GM18868 (cell line): ENCODE measurements around the gene USP11.

Experiments
- ATAC-seq: cut with Tn5 transposase; IDR thresholded peaks from one replicate; pipeline ENCODE4 v1.9.1; 2021; ENCODE audit warnings: mild to moderate bottlenecking, moderate library complexity; ENCODE audit not compliant: unreplicated experiment

The USP11 gene

DNA sequence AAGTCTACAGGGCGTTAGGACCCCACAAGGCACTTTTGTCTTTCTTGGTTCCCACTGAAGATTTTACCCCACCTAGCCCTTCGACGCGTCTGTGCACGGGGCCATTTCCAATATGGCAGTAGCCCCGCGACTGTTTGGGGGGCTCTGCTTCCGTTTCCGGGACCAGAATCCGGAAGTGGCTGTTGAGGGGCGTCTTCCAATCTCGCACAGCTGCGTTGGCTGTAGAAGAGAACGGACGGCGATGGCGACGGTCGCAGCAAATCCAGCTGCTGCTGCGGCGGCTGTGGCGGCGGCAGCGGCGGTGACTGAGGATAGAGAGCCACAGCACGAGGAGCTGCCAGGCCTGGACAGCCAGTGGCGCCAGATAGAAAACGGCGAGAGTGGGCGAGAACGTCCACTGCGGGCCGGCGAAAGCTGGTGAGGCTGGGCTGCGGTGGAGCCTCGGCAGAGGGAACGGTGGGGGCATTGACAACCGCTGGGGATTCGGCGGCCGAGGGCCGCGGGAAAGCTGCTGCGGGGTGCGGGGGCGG lies at the start of gene USP11:
USP11 (plus strand) TSS at position 207 of the 530 bp plus-strand sequence; CDS start at position 242, 35 bp downstream.
- ATAC-seq: peak; percentile 33

DNA sequence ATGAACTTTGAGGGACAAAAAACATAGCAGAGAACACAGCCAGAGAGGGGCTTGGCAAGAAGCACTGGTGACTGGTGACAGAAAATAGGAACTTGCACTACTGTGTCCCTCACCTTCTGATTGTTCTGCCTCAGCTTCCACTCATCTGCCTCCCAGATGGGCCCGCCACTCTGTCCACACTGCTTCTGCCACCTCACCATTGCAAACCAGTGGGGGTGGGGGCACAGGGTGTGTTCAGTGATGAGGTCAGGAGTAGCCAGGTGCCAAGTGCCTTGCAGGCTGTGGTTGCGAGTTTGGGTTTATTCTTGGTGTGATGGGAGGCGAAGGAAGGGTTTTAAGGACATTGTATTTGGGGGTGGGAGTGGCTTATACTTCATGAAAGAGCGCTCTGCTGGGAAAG lies 48.3 kb upstream of the USP11 start:
- no peak for ATAC-seq

DNA sequence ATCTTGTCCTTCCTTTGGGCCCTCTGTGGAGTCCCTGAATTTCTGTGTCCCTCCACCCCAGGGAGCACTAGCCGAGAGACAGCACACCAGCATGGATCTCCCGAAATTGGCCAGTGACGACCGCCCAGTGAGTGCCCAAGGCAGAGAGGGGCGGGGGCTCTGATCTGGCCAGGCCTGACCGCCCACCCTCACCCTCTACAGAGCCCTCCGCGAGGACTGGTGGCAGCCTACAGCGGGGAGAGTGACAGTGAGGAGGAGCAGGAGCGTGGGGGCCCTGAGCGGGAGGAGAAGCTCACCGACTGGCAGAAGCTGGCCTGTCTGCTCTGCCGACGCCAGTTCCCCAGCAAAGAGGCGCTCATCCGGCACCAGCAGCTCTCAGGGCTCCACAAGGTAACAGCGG lies 47.6 kb upstream of the USP11 start:
- ATAC-seq: no peak

DNA sequence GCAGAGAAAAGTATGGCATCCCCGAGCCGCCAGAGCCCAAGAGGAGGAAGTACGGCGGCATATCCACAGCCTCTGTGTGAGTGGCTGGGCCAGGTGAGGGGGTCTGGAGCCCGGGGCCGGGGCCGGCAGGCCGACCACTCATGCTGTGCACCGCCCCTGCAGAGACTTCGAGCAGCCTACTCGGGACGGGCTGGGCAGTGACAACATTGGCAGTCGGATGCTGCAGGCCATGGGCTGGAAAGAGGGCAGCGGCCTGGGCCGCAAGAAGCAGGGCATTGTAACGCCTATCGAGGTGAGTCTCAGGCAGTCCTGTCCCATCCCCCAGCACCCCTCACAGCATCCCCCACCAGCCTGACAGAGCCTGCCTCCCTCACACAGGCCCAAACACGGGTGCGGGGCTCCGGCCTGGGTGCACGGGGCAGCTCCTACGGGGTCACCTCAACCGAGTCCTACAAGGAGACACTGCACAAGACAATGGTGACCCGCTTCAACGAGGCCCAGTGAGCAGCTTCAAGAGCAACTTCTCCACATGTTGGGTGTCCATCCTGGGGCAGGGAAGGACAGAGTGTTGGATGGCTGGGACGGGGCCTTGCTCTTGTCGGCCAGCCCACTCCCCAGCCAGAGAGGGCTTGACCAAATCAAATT lies 46.6 kb upstream of the USP11 start:
- no peak for ATAC-seq

DNA sequence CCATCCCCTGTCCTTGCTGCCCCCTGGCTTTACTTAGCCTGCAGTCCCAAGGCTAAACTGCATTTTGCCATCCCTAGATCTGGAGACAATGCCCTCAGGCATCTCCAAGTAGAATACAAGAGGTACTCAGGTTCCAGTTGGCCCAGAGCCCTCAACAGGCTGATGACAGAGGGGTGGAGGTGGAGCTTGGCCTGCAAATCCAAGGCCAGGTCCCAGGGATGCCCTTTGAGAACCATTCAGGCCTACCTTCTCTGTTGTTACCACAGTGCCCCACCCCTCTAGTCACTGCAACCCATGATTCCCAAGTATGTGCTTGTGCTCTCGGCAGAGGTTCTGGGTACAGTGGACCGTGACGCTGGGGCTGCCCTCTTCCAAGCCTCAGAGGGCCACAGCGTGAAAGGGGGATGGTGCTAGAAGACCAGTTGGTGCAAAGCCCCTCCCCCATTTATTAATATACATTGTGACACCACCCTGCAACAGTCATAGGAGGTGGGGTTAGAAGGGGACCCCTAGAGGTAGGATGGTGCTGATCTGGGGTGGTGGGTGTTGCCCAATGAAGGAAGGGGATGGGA lies 45.6 kb upstream of the USP11 start:
- ATAC-seq: no peak

DNA sequence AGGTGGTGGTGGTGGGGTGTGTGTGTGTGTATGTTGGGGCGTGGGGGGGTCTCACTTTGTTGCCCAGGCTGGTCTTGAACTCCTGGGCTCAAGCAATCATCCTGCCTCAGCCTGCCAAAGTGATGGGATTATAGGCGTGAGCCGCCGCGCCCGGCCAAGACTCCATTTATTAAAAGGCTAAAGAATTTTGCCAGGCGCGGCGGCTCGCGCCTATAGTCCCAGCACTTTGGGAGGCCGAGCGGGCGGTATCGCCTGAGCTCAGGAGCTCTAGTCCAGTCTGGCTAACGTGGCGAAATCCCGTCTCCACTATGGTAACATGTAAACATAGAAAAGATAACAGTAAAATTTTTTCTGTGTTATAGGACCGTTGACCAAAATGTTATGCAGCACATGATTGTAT lies 42.9 kb upstream of the USP11 start:
- ATAC-seq: no peak

DNA sequence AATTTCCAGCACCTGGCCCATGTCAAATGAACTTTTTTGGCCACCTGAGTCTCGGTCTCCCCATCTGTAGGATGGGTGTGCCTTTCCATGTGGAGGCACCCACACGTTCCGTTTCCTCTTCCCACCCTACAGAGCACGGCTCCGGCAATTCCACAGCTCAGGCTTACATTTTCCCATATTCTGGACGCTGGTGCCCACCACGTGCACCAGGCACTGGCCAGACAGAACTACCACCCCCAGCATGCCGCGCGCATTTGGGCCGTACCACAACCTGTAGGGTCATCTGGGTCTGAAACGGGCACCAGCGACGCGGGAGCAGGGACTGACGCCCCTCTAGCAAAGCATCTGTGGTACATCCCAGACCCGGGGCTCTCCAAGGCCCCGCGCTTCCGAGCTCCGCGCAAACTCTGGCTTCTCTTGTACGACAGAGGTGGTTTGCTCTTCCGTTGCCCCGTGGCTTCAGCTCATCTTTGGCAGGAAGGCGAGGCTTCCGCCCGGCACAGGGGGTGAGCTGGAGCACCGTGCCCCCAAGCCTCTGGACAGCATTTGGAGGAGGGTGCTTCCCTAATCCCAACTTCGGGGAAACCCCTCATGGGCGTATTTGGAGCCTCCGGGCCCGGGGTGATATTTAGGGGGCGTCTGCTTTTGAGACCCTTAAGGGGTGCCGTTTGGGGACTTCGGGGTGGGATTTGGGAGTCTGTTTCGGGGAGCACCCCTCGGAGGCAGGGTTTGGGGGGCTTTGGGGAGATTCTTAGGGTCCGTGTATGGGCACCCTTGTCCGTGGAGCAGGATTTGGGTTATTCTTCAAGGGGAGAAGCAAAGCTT lies 42.2 kb upstream of the USP11 start:
- ATAC-seq: peak; percentile 80

DNA sequence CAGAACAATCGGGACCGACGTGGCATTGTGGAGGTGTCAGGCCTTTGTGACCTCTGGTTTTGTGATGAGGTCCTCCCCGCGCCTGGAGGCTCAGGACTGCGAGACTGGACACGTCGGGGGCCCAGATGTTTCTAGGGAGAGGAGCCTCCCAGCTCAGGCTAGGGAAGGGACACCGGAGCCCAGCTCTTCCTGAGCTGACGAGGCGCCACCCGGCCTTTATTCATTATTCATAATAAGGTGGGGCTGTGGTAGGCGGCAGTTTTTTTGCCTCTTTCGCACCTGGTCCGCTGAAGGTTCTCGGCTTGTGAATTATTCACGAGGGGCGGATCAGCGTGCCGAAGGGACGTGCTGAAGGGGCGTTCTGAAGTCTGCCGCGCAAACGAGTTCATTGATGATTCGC lies 41.5 kb upstream of the USP11 start:
- no peak for ATAC-seq

DNA sequence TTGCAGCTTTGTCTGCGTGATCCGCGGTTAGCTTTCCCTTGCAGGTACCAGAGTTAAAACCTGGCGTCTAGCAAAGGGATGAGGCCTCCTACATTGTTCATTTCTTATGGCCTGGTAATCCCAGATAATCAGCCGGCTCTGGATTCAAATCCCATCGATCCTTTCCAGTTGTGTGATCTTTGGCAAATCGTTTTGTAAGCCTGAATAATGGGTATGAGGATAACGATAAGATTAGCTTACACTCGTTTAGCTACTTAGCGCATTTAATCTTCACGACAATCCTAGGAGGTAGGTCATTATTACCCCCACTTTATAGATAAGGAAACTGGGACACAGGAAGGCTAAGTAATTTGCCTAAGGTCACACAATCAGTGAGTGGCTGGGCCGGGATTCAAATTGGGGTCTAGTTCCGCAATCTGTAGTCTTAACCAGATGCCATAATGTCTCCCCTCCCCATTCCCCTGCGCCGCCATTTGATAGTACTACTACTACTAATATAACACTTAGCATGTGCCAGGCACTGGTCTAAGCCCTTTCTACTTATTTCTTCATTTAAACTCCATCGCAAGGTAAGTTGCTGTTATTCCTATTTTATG lies 40.9 kb upstream of the USP11 start:
- ATAC-seq: no peak

DNA sequence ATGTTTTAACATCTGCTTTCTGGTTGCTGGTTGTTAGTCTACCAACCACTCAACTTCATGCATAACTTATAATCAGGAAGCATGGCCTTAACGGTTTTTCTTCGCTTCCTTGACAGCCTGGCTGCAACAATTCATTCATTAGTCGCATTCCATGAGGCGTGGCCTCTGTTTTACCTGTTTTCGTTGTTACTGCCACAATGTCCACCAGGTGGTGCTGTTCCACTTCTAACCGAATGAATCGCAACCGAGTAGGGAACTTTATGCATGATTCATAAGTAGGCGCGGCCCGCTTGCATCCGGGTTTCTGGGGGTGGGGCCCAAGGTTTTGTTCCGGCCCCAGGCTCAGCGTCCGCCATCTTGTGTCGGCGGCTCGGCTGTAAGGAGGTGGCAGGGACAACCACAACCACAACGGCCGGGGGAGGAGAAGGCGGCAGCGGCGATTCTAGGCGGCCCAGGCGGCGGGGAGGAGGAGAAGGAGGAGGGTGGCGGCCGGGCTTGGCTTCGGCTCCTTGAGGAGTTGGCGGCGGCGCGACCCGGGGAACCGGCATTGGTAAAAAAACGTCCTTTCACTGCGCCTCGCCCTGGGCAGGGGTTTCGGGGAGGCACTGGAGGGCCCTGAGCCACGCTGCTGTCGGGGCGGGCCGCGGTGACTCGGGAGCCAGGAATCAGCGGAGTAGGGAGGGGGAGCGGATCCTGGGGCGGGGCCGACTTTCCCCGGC lies 39.2 kb upstream of the USP11 start, which contains the start of gene UBA1:
UBA1 (plus strand) TSS at position 355 of the 719 bp plus-strand sequence. CDS start 4,974 bp downstream, outside the sequence.
- peak; percentile 69 for ATAC-seq

DNA sequence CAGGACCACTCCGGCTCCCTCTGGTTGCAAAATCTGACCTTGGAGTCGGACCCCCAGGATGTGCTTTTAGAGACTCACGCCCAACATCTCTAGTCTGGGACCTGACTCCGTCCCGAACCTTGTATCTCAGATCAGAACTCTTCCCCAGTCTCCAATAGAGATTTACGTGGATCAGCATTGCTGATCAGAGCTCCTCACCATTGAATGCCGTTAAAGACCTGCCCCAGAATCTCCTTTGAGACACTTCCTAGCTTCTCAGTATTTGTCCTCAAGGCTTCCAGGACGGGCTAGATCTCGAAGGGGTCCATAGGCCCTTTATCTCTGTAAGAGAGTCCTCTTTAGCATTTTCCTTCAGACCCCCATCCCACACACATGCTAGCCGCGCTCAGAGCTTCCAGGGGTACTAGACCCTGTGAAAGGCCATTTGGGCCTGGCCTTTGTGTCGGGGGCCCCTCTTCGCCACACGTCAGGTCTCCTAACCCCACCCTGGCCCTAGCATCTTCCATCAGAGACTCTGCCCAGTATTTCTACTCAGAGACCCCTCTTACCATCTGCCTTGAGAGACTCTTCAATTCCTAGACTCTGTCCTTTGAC lies 38.5 kb upstream of the USP11 start:
- ATAC-seq: no peak

DNA sequence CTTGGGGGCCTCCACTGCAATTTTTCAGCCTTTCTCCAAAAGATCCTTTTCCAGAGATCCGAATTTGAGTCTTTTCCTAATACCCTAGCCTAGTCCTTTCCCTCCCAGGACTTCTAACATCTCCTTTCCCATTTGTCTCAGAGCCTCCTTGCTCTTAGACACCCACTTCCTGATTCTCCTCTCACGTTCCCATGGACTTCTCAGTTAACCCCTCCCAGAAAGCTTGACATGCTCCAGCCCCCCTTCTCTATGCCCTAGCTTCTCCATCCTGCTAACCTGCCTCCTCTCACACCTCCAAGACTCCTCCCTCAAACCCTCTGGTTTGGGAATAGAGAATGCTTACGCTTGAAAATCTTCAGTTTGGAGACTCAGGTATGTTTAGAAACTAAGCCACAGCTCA lies 36.7 kb upstream of the USP11 start:
- ATAC-seq: no peak

DNA sequence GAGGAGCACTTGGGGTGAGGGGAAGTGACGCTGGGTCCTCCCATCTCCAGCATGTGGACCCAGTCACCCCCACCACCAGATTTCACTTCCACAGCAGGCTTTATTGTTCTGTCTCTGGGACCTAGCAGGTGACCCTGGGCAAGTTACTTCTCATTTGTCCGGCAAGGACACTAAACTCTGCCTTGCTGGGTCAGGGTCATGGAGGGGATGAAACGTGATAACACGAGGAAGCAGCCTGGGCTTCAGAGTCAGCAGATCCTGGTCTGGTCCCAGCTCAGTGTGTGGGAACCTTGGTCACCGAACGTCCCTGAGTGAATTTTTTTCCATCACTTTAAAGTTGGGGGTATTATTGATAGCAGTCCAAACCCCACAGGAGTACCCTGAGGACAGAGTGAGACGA lies 35.3 kb upstream of the USP11 start:
- ATAC-seq: no peak

DNA sequence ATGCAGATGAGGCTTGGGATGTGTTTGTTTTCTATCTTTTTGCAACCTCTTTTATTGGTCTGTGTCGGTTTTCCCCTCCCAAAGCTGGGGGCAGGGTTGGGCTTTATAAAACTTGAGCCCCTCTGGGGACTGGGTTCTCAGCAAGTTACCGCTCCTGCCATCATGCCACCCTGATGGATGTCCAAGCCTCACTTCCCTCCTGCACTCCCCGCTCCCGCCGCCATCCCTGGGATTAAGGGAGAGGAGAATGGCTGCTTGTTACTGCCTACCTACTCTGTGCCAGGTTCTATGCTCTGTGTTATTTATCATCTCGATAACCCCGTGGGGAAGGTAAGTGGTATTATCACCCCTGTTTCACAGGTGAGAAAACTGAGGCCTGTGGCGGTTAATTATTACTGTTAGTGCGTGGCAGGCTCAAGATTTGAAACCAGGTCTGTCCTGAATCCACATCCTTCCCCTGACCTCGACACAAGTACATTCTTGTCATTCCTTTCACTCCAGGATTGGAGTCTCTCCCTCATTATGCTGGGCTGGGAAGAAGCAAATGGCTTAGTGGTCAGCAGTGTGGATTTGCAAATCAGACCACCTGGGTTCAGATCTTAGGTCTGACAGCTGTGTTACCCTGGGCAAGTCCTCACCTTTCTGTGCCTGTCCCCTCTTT lies 34.7 kb upstream of the USP11 start:
- ATAC-seq: no peak

DNA sequence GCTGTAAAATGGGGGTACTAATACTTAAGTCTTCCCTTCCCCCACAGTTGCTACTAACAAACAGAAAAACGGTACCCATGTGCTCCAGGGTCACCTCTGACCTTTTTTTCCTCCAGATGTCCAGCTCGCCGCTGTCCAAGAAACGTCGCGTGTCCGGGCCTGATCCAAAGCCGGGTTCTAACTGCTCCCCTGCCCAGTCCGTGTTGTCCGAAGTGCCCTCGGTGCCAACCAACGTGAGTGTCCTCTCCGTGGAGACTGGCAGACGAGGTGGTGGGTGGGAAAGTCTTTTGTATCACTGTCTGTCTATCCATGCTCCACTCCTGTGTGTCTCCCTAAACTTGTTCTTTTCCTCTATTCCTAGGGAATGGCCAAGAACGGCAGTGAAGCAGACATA lies 34.1 kb upstream of the USP11 start:
- ATAC-seq: no peak

DNA sequence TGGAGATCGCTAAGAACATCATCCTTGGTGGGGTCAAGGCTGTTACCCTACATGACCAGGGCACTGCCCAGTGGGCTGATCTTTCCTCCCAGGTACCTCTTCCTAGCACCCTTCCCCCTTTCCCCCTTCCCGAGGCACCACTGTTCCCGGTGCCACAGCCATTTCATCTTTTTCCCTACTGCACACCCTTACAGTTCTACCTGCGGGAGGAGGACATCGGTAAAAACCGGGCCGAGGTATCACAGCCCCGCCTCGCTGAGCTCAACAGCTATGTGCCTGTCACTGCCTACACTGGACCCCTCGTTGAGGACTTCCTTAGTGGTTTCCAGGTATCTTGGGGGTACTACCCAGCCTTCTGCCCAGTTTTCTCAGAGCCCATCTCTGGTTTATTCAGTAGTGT lies 33.5 kb upstream of the USP11 start:
- ATAC-seq: no peak

DNA sequence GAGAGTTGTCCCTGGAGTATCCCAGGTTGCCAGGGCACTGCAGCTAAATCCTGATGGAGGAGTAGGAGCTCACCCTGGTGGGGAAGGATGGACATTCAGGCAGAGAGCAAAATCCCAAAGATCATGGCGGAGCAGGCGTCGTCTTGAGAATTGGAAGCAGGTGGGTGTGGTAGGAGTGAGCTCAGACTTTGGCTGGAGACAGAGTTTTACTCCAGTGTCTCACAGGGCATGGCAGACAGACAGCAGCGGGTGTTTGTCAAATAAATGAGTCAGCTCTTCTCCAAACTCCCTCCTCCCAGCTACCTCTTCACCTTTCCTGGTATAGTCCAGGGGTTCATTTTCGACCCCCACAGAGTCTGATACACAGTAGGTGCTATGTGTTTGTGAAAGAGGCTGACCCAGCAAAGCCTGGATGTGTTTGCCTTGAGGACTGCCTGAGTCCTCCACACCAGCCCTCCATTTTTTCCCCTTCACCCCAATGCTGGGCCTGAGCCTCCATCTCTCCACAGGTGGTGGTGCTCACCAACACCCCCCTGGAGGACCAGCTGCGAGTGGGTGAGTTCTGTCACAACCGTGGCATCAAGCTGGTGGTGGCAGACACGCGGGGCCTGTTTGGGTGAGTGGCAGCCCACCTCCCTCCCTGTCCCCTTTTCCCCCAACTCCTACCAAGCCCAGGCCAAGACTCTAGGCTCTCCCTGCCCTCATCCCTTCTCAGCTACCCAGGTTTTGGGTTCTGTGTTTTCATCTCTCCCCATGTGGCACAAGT lies 32.2 kb upstream of the USP11 start:
- no peak for ATAC-seq

DNA sequence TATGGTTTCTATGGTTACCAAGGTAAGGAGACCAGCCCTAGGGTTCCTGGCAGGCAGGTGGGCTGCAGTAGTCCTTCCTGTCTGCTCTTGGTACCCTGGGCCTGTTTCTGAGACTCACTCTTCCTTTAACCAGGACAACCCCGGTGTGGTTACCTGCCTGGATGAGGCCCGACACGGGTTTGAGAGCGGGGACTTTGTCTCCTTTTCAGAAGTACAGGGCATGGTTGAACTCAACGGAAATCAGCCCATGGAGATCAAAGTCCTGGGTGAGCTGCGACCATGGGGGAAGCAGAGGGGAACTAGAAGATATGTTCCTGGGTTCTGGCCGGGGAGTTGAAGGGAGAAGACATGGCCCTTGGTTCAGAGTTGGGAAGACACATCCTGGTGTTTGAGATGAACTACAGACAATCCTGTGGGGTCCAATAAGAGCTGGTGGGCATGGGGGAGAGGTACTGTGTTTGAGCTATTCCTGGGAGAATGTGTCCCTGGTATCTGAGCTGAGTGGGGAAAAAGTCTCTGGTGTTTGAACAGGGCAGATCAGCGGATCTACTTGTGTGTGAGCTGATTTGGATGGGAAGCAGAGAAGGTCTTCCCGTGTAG lies 31.4 kb upstream of the USP11 start:
- no peak for ATAC-seq

DNA sequence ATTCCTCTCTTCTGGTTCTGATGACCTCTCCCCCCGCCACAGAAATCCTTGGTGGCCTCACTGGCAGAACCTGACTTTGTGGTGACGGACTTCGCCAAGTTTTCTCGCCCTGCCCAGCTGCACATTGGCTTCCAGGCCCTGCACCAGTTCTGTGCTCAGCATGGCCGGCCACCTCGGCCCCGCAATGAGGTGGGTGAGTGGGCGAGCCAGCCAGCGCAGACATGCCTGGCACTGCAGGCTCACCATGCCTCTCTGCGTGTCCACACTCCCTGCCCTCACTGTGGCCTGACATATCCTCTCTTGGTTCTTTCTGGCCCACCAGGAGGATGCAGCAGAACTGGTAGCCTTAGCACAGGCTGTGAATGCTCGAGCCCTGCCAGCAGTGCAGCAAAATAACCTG lies 30.5 kb upstream of the USP11 start:
- ATAC-seq: no peak
